Measurements from ENCODE around the gene CNTN1.

GRCh38 chr12:40727774-40728483 is 35.7 kb downstream of the CNTN1 start:
- TF ChIP-seq CTCF (IDR thresholded peaks at IDR 0.05) (no peak), POLR2A (IDR thresholded peaks at IDR 0.05) (no peak), EP300 (IDR thresholded peaks at IDR 0.05) (no peak)
